GM18870 (cell line): Measurements from ENCODE around the gene SCARB2.

ENCODE experiments used
- ATAC-seq: cut with Tn5 transposase; IDR thresholded peaks from one replicate; pipeline ENCODE4 v1.9.1; 2021; ENCODE audit warnings: moderate library complexity; ENCODE audit not compliant: unreplicated experiment

The SCARB2 gene

GRCh38 chr4:76232681-76233080 lies 19.1 kb upstream of the SCARB2 start:
- ATAC-seq, result no peak

GRCh38 chr4:76226418-76226817 lies 12.8 kb upstream of the SCARB2 start:
- no peak for ATAC-seq

GRCh38 chr4:76224171-76224570 lies 10.5 kb upstream of the SCARB2 start:
- no peak for ATAC-seq

GRCh38 chr4:76219299-76220055 lies 5.9 kb upstream of the SCARB2 start:
- no peak for ATAC-seq

GRCh38 chr4:76216975-76217814 lies 3.6 kb upstream of the SCARB2 start:
- no peak for ATAC-seq

- no peak for ATAC-seq
Observed at GRCh38 chr4:76216524-76216923, 2.9 kb upstream of the SCARB2 start.

GRCh38 chr4:76215077-76215476 lies 1.5 kb upstream of the SCARB2 start:
- ATAC-seq, result no peak

- peak; percentile 8 for ATAC-seq
Observed at GRCh38 chr4:76214177-76214675, 602 bp upstream of the SCARB2 start.

- no peak for ATAC-seq
Observed at GRCh38 chr4:76212851-76213414, 691 bp downstream of the SCARB2 start.

GRCh38 chr4:76211769-76212708 lies 1.6 kb downstream of the SCARB2 start:
- no peak for ATAC-seq

GRCh38 chr4:76210452-76210851 lies 3.2 kb downstream of the SCARB2 start:
- ATAC-seq, result no peak

GRCh38 chr4:76209881-76210280 lies 3.7 kb downstream of the SCARB2 start:
- ATAC-seq, result no peak

GRCh38 chr4:76208005-76208765 lies 5.4 kb downstream of the SCARB2 start:
- no peak for ATAC-seq

GRCh38 chr4:76207549-76207948 lies 6.1 kb downstream of the SCARB2 start:
- ATAC-seq, result no peak

GRCh38 chr4:76206222-76206942 lies 7.2 kb downstream of the SCARB2 start:
- ATAC-seq, result no peak

- ATAC-seq, result no peak
Observed at GRCh38 chr4:76205476-76205875, 8.1 kb downstream of the SCARB2 start.

- ATAC-seq, result no peak
Observed at GRCh38 chr4:76204936-76205335, 8.7 kb downstream of the SCARB2 start.

GRCh38 chr4:76203541-76203940 lies 10.1 kb downstream of the SCARB2 start:
- ATAC-seq, result no peak

- ATAC-seq, result no peak
Observed at GRCh38 chr4:76201276-76201675, 12.3 kb downstream of the SCARB2 start.
